Osteocyte (in vitro differentiated cells): ENCODE measurements around the gene CELA3A. TPM values are rescaled to one million over a fixed set of nuclear protein-coding genes. Genes with fewer than 3 reads are reported as not detected.
"Not testable (repeated sequence)": the region's sequence is repeated elsewhere in the genome, so short reads cannot be mapped to it uniquely, and the experiment has no call there.

Experiments used
- DNase-seq: peaks from one replicate; pipeline ENCODE4 v3.0.0; 2021; ENCODE audit warnings: mixed read lengths; ENCODE audit not compliant: unreplicated experiment; ENCODE audit errors: extremely low spot score
- H3K27ac Mint-ChIP-seq: one replicate; pipeline ENCODE4 v1.8.0; 2021; ENCODE audit warnings: mild to moderate bottlenecking, mixed read lengths; ENCODE audit not compliant: unreplicated experiment
- H3K27me3 Mint-ChIP-seq: one replicate; pipeline ENCODE4 v1.8.0; 2021; ENCODE audit warnings: mixed read lengths; ENCODE audit not compliant: unreplicated experiment
- H3K36me3 Mint-ChIP-seq: one replicate; pipeline ENCODE4 v1.8.0; 2021; ENCODE audit warnings: mixed read lengths; ENCODE audit not compliant: unreplicated experiment
- H3K4me1 Mint-ChIP-seq: one replicate; pipeline ENCODE4 v1.8.0; 2021; ENCODE audit warnings: mixed read lengths; ENCODE audit not compliant: unreplicated experiment
- H3K4me3 Mint-ChIP-seq: one replicate; pipeline ENCODE4 v1.8.0; 2021; ENCODE audit warnings: mild to moderate bottlenecking, moderate library complexity, mixed read lengths; ENCODE audit not compliant: unreplicated experiment
- H3K9me3 Mint-ChIP-seq: one replicate; pipeline ENCODE4 v1.8.0; 2021; ENCODE audit warnings: mixed read lengths; ENCODE audit not compliant: unreplicated experiment
- CTCF ChIP-seq: fragments of 200-600 bp; sonication (generic); IDR thresholded peaks from 2 replicates; pipeline ENCODE4 v1.5.0; 2021; ENCODE audit warnings: antibody characterized with exemption, mild to moderate bottlenecking, moderate library complexity
- total RNA-seq: library from RNA; stranded (reverse); gene quantifications from 2 replicates; pipeline ENCODE4 v1.2.1, GENCODE V29; 2021

CELA3A gene
- total RNA-seq, 1 donor from 2014 or later = not detected

GRCh38 chr1:22026924-22027289, 25.4 kb downstream of the CELA3A start:
- Mint-ChIP-seq H3K4me3 (peak overlapping the region; percentile 38), H3K27me3 (no peaks in the 10 kb centered on the region), H3K4me1 (peaks cover 28% of the 10 kb centered on the region), H3K9me3 (no peaks in the 10 kb centered on the region), H3K36me3 (no peaks in the 10 kb centered on the region), H3K27ac (no peak overlapping the region)
- DNase-seq = no peak
- no peak for TF ChIP-seq CTCF

DNA sequence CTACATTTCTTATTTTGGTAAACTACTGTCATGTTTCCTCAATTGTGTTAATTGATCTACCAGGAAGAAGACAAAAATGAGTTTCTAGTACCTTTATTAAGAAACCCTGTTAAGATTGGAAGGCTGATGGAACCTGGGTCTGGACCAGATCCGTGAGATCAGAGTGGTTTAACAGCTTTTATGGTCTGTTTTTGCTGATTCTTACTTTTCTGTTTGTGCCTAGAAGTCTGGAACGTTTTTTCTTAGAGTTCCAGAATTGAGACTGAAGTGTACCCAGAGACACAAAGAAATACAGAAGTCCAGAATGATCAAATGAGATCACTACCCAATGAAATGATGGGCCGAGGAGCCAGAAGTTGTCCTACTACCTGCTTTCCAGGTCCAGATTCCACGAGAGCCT, 28.6 kb downstream of the CELA3A start:
- Mint-ChIP-seq H3K27me3 (no peaks in the 10 kb centered on the region), H3K36me3 (no peaks in the 10 kb centered on the region), H3K27ac (no peak overlapping the region), H3K9me3 (no peaks in the 10 kb centered on the region), H3K4me1 (peaks cover 12% of the 10 kb centered on the region), H3K4me3 (no peak overlapping the region)
- no peak for DNase-seq
- no peak for TF ChIP-seq CTCF

DNA sequence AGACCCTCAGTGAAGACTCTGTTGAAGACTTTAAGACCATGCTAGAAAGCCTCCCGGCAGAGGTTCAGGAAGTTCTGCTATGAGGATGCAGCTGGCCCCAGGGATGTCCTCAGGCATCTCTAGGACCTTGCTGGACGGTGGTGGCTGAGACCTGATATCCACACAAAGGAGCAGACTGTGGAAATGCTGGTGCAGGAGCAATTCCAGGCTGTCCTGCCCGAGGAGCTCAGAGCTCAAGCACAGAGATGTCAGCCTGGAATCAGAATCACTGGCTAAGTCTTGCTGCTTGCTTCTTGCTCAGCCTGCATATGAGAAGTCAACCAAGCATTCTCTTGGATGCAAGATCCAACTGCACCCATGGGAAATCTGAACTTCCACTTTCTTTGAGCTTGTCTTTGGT, 29.0 kb downstream of the CELA3A start:
- Mint-ChIP-seq H3K36me3 (no peaks in the 10 kb centered on the region), H3K27ac (no peak overlapping the region), H3K4me1 (peaks cover 11% of the 10 kb centered on the region), H3K4me3 (no peak overlapping the region), H3K27me3 (no peaks in the 10 kb centered on the region), H3K9me3 (no peaks in the 10 kb centered on the region)
- no peak for TF ChIP-seq CTCF
- no peak for DNase-seq

GRCh38 chr1:22031214-22031962, 29.9 kb downstream of the CELA3A start:
- H3K27ac Mint-ChIP-seq = no peak overlapping the region
- no peaks in the 10 kb centered on the region for H3K9me3 Mint-ChIP-seq
- no peaks in the 10 kb centered on the region for H3K36me3 Mint-ChIP-seq
- no peaks in the 10 kb centered on the region for H3K27me3 Mint-ChIP-seq
- no peak for DNase-seq
- H3K4me3 Mint-ChIP-seq = no peak overlapping the region
- H3K4me1 Mint-ChIP-seq = peaks cover 4% of the 10 kb centered on the region
- TF ChIP-seq CTCF = no peak

GRCh38 chr1:22034834-22035233, 33.4 kb downstream of the CELA3A start:
- not testable (repeated sequence) for H3K4me3 Mint-ChIP-seq, H3K36me3 Mint-ChIP-seq, H3K27ac Mint-ChIP-seq, H3K9me3 Mint-ChIP-seq, DNase-seq, H3K4me1 Mint-ChIP-seq, H3K27me3 Mint-ChIP-seq
